Tongue (tissue), 2 donors: Measurements from ENCODE around the gene RAB11B. TPM values are rescaled to one million over a fixed set of nuclear protein-coding genes. Genes with fewer than 3 reads are reported as not detected.
"Not testable (repeated sequence)": the region's sequence is repeated elsewhere in the genome, so short reads cannot be mapped to it uniquely, and the experiment has no call there.

Experiments
- DNase-seq: peaks from one replicate; pipeline ENCODE4 v3.0.0-alpha.2; 2015
- total RNA-seq: library from RNA; depleted of rRNA; stranded (reverse); fragments of >200 nt; gene quantifications from one replicate; pipeline ENCODE4 v1.2.3, GENCODE V29; 2014

The RAB11B gene
- total RNA-seq, 1 donor from 2014 or later: 78.2 TPM

DNA sequence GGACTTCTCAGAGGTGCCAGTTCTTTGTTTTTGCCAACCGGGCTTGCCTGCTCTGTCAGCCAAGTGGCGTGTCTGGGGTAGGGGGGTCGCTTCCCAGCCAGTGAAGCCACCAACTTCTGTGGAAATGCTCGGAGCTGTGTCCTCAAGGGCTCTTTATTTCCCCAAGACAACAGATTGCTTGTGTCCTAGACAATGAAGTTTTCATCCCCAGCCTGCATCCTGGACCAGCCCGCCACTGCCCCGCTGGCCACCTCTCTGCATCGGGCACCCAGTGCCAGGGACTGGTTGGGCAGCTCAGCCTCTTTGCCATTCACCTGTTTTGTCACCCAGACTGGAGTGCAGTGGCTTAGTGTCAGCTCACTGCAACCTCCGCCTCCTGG is 3.7 kb downstream of the RAB11B start:
- no peak for DNase-seq

DNA sequence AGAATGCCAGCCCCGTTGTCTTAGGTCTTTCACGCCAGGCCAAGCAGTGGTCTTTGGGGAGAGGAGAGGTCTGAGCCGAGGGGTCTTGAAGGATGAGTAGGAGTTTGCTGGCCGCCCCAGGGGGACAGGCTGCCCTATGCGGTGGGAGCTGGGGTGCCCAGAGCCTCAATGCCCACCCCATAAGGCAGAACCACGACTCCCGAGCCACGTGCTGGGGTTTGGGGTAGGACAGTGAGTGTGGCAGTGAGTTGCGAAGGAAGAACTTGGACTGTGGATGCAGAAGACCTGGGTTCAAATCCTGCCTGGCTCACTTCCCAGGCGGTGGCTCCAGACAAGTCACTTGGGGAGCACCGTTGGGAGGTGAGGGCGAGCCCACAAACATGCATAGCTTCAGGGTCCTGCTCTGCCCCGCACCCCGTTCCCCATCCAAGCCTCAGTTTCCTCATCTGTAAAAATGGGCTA is 5.5 kb downstream of the RAB11B start:
- DNase-seq: no peak

DNA sequence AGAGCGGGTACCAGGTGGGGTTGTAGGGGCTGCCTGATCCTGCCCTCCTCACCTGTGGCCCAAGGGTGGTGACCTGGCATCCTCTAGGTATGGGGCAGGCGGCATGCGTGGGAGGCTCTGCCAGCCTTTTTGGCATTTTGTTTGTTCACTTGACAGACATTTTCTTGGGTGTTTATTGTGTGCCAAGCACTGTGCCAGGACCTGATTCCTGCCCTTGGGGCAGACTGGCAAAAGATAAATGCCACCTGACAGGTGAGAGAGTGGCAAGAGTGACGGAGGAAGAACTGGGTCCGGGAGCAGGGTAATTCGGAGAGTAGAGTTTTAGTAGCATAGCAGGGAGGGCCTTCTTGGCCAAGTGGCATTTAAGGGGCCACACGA is 6.0 kb downstream of the RAB11B start:
- no peak for DNase-seq

DNA sequence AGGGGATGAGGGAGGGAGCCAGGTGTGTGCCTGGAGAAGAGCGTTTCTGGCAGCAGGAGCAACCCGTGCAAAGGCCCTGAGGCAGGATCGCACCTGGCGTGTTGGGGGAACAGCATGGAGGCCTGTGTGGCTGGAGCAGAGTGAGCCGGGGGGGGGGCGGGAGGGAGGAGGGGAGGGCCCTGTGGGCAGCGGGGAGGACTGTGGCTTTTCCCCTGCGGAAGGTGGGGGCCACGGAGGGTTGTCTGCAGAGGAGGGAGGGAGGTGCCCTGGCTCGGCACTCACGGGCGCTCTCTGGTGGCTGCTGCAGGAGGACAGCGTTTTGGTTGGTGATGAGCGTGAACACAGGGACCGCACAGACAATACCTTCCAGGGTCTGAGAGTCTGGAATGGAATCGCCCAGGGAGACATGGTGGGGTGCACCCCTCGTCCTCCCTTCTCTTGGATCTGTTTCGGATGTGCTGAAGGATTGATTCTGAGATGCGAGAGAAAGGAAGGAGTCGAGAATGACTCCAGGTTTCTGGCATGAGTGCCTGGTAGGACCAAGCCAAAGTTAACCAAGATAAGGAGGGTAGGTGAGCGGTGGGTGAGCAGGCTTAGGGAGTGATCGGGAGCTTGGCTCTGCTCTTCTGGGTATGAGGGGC is 6.5 kb downstream of the RAB11B start:
- peak; percentile 57 for DNase-seq

DNA sequence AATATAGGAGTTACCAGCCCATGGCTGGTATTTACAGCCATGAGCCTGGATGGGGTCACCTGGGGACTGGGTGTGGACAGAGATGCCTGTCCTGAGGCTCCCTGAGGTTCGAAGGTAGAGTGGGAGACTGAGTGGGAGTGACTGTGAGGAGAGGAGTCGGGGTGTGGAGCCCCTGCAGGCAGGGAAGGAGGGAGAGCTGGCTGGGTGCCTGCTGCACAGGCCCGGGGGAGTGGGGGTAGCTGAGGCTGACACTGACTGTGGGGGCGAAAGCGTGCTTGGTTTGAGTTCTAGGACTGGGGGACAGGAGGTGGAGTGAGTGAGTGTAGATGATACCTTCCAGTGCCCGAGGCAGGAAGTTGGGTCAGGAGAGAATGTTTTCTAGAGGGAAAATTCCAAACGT is 7.1 kb downstream of the RAB11B start:
- no peak for DNase-seq

DNA sequence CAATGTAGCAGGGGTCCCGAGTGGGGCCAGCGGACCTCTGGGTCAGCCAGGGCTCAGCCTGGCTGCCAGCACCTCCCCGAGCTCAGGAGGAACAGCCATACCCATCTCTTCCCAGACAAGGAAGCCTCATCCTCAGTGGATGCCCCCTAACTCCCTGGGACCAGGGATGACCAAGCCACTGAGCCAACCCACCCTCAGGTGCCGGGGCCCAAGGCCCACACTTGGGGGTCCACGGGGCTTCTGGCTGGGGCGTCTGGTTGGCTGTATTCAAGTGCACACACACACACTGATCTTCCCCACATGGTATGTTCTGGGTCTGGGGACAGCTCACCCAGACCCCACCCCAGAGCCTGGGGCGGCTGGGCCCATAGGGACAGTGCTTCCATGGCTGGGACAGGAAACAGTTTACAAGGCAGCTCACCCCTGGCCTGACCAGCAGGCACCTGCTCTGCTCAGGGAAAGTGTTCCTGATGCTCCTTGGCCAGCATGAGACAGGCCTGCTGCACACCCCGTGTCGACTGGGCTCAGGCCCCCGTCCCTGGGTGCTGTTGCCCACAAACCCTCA is 7.7 kb downstream of the RAB11B start:
- no peak for DNase-seq

DNA sequence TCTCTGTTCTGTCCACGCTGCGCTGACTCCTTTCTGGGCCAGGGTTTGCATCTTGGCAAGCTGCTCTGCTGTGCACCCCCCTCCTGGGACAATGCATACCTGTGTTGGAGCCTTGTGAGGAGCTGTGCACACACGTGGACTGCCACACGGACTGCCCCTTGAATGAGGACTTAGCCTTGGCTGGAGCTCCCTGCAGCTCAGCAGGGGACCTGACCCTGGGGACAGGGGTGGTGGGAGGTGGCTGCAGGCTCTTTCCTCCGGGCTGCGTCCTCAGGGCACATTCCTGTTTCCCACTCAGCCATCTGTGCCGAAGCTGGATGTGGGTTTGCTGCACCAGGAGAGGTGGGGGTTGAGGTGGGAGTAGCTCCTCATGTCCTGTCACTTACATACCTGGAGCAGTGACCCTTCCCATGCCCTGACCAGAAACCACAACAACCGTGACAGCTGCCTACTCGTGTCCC is 8.2 kb downstream of the RAB11B start:
- no peak for DNase-seq

DNA sequence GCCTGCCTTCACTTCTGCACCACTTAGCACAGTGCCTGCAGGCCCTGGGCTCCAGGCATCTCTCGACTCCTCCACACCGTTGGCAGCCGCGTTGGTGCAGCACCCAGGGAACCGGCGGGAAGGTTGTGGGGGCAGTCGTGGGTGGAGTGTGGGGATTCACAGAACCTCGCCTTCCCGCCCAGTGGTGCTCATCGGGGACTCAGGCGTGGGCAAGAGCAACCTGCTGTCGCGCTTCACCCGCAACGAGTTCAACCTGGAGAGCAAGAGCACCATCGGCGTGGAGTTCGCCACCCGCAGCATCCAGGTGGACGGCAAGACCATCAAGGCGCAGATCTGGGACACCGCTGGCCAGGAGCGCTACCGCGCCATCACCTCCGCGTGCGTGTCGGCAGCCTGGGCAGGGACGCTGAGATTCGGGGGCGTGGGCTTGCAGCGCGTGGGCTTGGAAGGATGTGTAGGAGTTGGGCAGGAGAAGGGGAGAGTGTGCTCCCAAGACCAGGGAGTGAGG is 9.6 kb downstream of the RAB11B start:
- no peak for DNase-seq

DNA sequence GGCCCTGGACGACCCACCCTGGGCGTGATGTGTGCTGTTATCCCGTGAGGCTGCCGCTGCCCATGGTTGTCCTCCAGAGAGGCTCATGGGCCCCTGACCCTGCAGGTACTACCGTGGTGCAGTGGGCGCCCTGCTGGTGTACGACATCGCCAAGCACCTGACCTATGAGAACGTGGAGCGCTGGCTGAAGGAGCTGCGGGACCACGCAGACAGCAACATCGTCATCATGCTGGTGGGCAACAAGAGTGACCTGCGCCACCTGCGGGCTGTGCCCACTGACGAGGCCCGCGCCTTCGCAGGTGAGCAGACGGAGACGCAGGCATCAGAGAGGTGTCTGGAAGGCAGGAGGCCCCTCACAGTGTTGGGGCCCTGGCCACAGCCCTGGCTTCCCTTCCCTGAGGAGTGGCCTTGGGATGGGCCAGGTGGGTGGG is 11.8 kb downstream of the RAB11B start:
- DNase-seq: no peak

DNA sequence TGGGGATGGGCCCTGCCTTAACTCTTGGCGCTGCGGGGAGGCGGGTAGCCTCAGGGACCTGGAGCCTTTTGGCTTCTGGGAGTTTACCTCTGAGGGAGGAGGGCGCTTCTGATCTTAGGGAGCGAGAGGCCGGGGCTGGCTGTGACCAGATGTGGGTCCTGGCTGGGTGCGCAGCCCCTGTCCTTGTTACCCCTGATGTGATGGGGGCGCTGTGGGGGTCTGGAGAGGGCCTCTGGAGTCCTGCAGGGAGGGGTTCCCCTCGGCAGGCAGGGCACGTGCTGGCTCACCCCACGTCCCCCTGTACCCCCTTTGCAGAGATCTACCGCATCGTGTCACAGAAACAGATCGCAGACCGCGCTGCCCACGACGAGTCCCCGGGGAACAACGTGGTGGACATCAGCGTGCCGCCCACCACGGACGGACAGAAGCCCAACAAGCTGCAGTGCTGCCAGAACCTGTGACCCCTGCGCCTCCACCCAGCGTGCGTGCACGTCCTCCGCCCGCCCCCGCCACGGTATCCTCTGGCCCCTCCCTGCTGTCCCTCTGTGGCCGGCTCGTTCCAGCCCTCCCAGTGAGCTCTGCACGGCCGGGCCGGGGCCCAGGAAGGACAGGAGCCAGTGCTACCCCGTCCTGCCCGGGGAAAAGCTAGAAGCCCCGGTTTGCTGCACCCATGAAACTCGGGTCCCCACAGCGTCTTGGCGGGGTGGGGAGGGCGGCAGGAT is 13.1 kb downstream of the RAB11B start:
- no peak for DNase-seq

DNA sequence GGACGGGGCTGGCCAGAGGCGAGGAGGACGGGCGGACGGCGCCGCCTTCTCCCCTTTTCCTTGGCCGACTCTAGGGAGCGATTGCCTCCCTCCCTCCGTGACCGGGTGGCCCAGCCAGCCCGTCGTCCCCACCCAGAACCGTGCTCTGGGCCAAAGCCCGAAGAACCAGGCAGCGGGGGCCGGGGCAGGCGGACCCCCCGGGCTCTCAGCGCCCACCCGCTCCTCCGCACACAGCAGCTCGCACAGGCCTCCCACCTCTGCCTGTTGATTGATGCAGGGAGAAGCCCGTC is 13.6 kb downstream of the RAB11B start:
- DNase-seq: no peak

DNA sequence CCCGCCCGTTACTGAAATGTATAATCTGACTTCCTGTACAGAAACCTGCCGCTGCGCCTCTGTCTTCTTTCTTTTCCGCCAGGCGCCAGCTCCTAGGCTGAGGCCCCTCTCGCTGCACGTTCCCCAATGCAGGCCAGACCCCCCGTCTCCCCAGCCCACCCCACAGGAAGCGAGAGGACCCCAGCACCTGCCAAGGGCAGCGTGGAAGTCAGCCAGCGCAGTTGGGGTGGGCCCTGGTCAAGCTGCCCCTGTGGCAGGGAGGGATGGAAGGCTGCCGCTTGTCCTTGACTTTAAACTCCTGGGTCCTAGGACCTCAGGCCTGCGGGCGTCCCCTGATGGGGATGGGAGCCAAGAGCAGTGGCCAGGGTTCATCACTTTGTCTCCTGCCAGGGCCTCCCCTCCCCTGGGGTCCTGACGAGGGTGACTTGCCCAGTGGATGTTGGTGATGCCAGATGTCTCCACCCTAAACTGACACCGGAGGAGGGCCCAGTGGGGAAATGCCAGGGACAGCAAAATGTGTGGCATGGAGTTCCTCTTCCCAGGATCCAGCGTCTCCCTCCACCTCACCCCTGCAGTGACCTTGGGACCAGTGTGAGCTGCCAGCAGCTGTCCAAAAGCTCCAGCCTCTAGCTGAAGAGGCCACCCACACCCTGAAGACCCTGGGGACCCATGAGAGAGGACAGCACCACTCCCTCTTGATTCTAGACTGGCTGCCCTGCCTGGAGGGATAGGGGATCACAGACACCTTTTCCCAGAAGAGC is 14.4 kb downstream of the RAB11B start:
- DNase-seq: no peak

DNA sequence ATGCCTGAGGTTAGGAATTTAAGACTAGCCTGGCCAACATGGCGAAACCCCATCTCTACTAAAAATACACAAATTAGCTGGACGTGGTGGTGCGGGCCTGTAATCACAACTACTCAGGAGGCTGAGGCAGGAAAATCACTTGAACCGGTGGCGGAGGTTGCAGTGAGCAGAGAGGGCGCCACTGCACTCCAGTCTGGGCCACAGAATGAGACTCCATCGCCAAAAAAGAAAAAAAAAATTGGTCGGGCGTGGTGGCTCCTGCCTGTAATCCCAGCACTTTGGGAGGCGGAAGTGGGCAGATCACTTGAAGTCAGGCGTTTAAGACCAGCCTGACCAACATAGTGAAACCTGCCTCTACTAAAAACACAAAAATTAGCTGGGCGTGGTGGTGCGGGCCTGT is 20.6 kb downstream of the RAB11B start:
- DNase-seq: not testable (repeated sequence)

DNA sequence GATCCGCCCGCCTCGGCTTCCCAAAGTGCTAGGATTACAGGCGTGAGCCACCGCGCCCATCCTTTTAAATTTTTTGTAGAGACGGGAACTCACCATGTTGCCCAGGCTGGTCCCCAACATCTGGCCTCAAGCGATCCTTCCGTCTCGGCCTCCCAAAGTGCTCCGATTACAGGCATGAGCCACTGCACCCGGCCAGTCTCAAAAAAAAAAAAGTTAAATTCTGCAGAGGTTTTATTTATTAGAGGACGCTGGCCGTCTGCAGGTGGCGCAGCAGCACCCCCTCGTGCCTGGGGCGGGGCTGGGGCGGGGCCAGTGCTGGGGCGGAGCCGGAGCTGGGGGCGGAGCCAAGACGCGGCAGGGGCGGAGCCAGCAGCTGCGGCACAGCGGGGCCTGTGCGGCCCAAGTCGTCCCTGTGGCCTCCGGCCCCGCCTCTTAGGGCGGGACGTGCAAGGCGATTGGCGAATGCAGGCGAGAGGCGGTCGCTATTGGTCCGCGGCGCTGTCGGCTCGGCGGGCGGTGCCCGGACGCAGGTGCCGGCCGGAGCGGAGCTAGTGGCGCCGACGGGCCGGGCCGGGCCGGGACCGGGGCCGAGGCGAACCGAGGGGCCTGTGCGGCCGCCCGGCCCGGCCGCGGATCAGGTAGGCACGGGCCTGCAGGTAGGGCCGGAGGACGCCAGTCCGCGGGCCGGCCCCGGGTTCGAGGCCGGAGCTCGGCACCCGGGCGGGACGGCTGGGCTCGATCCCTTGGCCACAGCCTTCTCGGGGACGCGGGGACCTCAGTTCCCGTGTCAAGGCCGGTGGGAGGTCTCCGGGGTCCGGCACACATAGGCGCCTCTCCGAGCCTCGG is 22.8 kb downstream of the RAB11B start, which contains the start of gene MARCHF2:
Gene MARCHF2, plus strand, starts transcription at position 523 of the 846 bp plus-strand sequence. CDS start 8,536 bp downstream, outside the sequence.
- peak; percentile 98 for DNase-seq

DNA sequence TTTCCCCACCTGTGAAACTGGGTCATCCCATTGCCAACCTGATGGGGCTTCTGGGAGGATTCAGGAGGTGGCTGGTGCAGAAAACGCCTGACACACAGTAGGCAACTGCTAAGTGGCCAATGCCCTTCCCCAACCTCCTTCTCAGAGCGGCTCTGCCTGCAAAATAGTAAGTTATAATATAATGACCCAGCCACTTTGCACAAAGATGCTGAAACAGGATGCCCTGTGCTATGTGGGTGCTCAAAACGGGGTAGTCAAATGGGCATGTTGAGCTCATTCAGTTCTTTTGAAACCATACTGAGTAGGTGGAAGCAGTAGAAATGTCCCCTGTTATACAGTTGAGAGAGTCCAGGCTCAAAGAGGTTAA is 23.5 kb downstream of the RAB11B start:
- DNase-seq: no peak

DNA sequence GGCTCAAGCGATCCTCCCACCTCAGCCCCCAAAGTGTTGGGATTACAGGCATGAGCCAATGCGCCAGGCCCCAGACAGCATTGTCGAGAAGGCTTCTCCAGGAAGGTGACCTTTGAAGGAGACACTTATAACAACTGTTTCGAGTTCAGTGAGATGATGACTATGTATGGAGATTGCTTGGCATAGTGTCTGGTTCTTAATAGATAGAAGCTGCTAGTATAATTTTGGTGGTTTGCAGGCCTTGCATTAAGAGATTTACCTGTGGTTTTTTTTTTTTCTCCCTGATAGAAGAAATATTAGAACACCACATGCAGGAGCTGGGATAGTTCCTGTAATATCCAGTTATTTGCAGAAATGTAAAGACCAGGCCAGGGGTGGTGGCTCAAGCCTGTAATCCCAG is 26.6 kb downstream of the RAB11B start:
- no peak for DNase-seq

DNA sequence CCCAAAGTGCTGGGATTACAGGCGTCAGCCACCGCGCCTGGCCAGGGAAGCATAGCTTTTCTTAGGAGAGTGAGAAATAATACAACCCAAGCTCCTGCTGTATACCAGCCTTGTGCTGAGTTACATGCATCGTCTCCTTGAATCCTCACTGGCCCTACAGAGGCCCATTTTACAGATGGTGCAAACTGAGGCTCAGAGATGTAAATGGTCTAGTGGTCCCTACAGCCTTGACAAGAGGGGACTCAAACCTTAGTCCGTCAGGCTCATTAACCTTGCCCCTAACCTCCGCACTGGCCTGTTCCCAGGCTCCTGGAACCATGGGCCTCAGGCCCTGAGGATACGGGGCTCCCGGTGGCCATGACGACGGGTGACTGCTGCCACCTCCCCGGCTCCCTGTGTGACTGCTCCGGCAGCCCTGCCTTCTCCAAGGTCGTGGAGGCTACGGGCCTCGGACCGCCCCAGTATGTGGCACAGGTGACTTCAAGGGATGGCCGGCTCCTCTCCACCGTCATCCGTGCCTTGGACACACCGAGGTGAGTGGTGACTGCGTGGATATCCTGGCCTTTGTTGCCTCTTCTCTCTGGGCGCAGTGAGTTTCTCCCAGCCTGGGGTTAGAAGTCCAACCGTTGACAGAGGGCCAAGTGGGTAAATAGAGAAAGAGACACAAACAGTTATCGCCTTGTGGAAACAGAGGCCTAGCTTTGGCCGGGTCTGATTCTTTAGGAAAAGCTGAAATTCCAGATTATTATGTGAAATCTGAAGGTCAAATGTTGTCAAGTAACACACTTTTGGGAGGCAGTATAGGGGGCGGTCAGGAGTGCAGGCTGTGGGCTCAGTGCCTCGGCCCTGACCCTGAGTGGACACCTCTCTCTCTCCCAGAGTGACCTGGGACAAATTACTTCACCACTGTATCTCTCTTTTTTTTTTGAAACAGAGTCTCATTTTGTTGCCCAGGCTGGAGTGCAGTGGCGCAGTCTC is 31.6 kb downstream of the RAB11B start:
- no peak for DNase-seq

DNA sequence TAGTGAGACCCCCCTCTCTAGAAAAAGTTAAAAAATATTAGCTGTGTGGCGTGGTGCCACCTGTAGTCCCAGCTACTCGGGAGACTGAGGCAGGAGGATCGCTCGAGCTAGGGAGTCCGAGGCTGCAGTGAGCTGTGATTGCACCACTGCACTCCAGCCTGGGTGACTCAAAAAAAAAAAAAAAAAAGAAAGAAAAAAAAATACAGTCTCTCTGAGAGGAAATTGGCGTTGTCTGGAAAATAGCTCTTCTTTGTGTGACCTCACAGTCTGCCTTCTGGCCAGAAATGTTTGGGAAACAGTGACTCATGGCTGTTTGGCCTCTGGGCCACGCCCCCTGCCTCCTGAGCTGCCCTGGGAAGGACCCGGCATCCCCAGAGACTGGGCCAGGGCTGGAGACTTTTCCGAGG is 33.7 kb downstream of the RAB11B start:
- DNase-seq: peak; percentile 88

DNA sequence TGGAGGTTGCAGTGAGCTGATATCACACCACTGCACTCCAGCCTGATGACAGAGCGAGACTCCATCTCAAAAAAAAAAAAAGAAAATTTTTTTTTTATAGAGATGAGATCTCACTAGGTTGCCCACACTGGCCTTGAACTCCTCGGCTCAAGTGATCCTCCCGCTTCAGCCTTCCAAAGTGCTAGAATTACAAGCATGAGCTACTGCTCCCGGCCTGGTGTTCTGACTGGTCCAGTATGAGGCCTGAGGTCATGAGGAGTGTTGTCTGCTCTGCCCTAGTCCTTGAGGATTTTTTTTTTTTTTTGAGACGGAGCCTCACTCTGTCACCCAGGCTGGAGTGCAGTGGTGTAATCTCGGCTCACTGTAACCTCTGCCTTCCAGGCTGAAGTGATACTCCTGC is 35.2 kb downstream of the RAB11B start:
- not testable (repeated sequence) for DNase-seq

DNA sequence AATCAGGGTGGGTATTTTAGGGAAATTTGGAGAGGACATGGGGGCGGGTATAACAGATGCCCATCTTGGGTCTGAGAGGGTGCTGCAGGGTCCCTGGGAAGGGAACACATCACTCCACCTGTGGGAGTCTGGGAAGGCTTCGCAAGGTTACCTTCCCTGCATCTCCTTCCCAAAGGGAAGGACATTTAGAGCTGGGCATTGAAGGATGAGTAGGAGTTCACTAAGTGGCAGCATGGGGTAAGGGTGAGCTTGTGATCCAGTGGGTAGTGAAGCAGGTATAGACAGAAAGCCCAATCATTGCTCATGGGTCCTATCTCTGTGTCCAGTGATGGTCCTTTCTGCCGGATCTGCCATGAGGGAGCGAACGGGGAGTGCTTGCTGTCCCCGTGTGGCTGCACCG is 36.1 kb downstream of the RAB11B start:
- DNase-seq: no peak

DNA sequence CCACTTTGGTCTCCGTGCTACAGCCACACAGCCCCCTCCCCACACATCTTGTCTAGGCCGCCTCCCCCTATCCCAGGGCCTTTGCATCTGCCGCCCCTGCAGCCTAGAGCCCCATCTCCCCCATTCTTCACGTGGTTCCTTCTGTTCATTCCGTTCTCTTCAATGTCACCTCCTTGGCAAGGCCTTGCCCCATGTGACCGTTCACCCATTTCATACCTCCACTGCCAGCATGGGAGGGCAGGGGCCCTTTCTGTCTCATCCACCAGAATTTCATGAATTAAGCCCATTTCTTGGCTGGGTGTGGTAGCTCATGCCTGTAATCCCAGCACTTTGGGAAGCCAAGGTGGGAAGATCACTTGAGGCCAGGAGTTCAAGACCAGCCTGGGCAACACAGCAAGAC is 38.9 kb downstream of the RAB11B start:
- DNase-seq: no peak
